Measurements from ENCODE around the gene PLD6.

- no peak for TF ChIP-seq CTCF (IDR thresholded peaks at IDR 0.05)
- no peak for TF ChIP-seq POLR2AphosphoS5 (IDR thresholded peaks at IDR 0.05)
Observed at GRCh38 chr17:17153071-17153470, 53.1 kb downstream of the PLD6 start.
